NCI-H345 treated with DMSO at 0.1 percent for 48 hours (cell line): ENCODE data around the gene VIP.
"Not testable (repeated sequence)": the region's sequence is repeated elsewhere in the genome, so short reads cannot be mapped to it uniquely, and the experiment has no call there.

Experiments used
- DNase-seq: peaks from one replicate; lab custom pipeline; 2025; ENCODE audit not compliant: unreplicated experiment; lab: John Stamatoyannopoulos, UW

VIP gene

GRCh38 chr6:152750694-152751093 is at the start of gene VIP:
TSS of gene VIP (plus strand) at chr6:152750797. CDS start at chr6:152752178, 1,381 bp downstream.
- no peak for DNase-seq

GRCh38 chr6:152701081-152701862 is 49.3 kb upstream of the VIP start:
- no peak for DNase-seq

- DNase-seq = no peak
These were observed 48.7 kb upstream of the VIP start for GRCh38 chr6:152701863-152702401.

GRCh38 chr6:152703750-152704149 is 46.8 kb upstream of the VIP start:
- DNase-seq = not testable (repeated sequence)

GRCh38 chr6:152705327-152705726 is 45.3 kb upstream of the VIP start:
- no peak for DNase-seq

GRCh38 chr6:152716322-152716721 is 34.3 kb upstream of the VIP start:
- no peak for DNase-seq

- DNase-seq = no peak
These were observed 29.6 kb upstream of the VIP start for GRCh38 chr6:152720974-152721373.

- no peak for DNase-seq
These were observed 28.6 kb upstream of the VIP start for GRCh38 chr6:152721956-152722355.

- DNase-seq = no peak
These were observed 27.2 kb upstream of the VIP start for GRCh38 chr6:152723398-152723797.

GRCh38 chr6:152726313-152726712 is 24.3 kb upstream of the VIP start:
- no peak for DNase-seq

GRCh38 chr6:152727507-152727906 is 23.1 kb upstream of the VIP start:
- no peak for DNase-seq

- DNase-seq = no peak
These were observed 16.0 kb upstream of the VIP start for GRCh38 chr6:152734630-152735029.

GRCh38 chr6:152736687-152737273 is 13.8 kb upstream of the VIP start:
- DNase-seq = no peak

GRCh38 chr6:152745509-152746171 is 5.0 kb upstream of the VIP start:
- no peak for DNase-seq

- DNase-seq = no peak
These were observed 4.4 kb upstream of the VIP start for GRCh38 chr6:152746172-152746553.

GRCh38 chr6:152748843-152749242 is 1.8 kb upstream of the VIP start:
- no peak for DNase-seq

GRCh38 chr6:152749336-152749735 is 1.3 kb upstream of the VIP start:
- DNase-seq = no peak

GRCh38 chr6:152765331-152765730 is 14.7 kb downstream of the VIP start:
- no peak for DNase-seq

GRCh38 chr6:152769159-152769558 is 18.6 kb downstream of the VIP start:
- no peak for DNase-seq

GRCh38 chr6:152769993-152770392 is 19.4 kb downstream of the VIP start:
- DNase-seq = no peak

- DNase-seq = no peak
These were observed 20.6 kb downstream of the VIP start for GRCh38 chr6:152771061-152771687.
